ENCODE results near the gene MBD3L2B.

The MBD3L2B gene

DNA sequence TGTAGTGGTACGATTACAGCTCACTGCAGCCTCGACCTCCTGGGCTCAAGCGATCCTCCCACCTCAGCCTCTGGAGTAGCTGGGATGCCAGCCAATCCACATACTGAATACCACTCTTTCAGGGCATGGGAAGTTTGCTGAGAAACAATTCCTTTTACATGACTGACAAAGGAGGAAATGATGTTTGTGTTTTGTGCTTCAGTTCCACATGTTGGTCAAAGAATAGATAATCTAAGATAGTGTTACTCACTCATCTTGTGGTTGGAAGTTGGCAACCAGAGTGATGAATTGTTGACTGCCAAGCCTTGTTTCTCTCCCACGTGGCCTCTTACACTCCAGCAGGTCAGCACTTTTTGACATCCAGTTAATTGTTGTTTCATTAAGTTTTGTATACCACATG is 7.6 kb downstream of the MBD3L2B start:
- DNase-seq (ENCODE audit: low read depth in 2 of 3, low spot score in 2 of 3), result no peak

DNA sequence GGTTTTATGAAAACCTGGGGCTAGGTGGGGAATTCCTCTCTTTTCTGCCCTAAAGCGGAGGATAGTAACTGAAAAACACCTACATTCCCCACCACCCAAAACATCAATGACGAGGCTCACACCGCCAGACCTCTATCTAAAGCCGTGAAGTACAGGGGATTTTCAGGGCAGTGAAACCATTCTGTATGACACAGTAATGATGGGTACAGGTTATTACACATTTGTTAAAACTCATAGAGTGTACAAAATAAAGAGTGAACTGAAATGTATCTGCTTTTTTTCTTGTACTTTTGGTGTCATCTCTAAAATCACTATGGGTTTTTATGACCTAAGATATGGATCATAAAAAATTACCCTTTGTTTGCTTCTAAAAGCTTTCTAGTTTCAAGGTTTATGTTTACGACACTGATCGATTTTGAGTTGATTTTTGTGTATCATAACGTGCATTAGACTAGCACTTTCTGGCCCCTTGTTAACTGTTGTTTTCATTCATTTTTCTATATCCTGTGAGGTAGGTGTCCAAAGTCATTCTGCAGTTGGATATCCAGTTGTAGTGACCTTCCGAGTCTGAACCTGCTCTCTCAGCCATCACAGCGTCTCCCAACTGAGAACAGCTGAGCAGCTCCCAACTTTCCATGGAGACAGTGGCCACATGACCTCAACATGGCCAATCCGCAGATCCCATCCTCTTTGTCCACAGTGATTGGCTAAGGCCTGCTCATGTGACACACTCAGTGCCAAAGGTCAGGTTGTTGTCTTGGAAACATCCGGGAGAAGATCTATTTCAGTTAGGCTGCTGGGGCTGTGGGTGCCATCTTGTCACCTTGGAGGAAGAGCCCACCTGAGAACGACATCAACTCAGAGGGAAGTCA is 10.3 kb downstream of the MBD3L2B start:
- no peak for DNase-seq (ENCODE audit: low read depth in 2 of 3, low spot score in 2 of 3)

DNA sequence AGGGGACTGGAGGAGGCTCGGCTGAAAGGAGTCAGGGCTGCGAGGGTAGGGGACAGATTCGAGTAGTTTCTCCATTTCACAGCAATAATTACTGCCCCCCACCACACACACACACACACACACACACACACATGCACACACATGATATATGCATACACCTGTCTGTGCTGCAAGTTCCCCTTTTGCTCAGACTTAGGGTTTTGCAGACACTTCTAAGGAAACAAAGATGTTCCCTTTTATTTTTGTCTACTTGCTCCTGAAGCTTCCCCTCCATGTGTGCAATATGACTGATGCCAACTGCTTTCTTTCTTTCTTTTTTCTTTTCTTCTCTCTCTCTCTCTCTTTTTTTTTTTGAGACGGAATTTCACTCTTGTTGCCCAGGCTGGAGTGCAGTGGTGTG is 13.4 kb downstream of the MBD3L2B start:
- DNase-seq (ENCODE audit: low read depth in 2 of 3, low spot score in 2 of 3), result no peak

DNA sequence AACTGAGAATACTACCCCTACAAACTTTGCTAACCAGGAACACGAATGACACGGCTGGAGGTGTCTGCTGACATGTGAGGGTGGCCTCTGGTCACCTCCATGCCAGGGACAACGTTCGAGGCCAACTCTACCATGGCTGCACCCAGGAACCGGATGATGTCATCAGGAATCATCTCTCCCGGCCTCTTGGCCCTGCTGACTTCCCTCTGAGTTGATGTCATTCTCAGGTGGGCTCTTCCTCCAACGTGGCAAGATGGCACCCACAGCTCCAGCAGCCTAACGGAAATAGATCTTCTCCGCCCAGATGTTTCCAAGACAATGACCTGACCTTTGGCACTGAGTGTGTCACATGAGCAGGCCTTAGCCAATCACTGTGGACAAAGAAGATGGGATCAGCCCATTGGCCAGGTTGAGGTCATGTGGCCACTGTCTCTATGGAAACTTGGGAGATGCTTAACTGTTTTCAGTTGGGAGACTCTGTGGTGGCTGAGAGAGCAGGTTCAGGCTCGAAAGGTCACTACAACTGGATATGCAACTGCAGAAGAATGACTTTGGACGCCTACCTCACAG is 15.0 kb downstream of the MBD3L2B start:
- no peak for DNase-seq (ENCODE audit: low read depth in 2 of 3, low spot score in 2 of 3)

DNA sequence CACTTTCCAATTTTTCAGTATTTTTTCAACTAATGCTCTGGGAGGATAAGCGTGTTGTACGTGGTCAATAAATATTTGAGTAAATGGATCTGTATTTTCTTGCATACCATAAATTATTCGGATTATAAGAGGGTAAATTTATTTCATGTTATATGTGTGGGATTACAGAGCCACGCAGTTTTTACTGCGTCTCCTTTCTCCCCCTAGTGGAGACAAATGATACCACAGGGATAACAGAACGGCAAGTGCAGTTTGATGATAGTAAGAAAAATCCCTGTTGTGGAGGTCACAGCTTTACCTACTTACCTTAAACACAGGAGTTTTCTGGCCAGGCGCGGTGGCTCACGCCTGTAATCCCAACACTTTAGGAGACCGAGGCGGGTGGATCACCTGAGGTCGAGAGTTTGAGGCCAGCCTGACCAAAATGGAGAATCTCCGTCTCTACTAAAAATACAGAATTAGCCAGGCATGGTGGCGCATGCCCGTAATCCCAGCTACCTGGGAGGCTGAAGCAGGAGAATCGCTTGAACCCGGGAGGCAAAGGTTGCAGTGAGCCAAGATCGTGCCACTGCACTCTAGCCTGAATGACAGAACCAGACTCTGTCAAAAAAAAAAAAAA is 16.8 kb downstream of the MBD3L2B start:
- DNase-seq (ENCODE audit: low read depth in 2 of 3, low spot score in 2 of 3), result no peak

DNA sequence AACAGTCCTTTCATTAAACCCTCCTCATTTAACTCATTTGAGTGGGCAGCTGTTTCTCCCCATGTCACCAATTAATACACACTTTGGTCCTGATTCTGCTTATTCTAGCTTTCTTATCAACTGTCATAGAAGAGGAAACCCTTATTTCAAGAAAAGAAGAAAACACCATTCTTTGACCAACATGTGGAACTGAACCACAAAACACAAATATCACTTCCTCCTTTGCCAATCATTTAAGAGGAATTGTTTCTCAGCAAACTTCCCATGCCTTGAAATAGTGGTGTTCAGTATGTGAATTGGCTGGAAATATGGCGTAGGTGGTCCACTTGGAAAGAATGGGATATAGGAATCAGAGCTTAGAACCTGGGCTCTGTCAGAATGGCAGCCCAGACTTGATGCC is 20.4 kb downstream of the MBD3L2B start:
- no peak for DNase-seq (ENCODE audit: low read depth in 2 of 3, low spot score in 2 of 3)

DNA sequence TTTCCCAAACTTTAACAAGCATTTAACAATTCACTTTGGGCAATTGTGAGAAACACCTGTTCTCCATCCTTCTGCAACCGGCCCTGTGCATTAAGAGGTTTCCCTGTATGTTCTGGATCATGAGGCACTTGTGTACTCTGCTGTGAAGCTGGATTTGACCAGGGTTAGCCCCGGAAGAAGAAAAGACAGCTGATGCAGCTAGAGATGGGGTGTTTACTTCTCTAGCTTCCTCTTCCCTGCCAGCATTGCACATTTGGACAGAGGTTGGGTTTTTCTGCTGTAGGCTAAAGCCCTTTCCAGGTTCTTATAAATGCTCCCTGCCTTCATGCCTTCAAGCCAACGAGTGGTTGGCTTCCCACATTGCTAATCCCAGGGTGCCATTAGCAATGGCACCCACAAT is 20.9 kb downstream of the MBD3L2B start:
- DNase-seq (ENCODE audit: low read depth in 2 of 3, low spot score in 2 of 3), result no peak

DNA sequence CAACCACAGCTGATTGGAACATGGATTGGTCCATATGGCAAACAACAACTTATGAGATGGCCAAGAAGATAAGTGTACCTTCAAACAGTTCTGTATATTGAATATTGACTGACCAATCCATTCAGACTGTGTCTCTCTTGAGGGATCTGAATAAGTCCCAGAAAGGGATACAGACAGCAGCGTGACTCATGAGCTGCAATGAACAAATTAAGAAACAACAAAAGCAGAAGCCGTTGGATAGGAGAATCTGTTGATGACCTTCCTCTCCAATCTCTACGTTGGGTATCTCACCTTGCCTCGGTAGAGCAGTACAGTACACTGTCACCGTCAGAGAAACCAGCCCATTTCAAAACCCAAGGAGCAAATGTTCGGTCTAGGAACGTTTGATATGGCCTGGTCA is 21.3 kb downstream of the MBD3L2B start:
- DNase-seq (ENCODE audit: low read depth in 2 of 3, low spot score in 2 of 3), result no peak

DNA sequence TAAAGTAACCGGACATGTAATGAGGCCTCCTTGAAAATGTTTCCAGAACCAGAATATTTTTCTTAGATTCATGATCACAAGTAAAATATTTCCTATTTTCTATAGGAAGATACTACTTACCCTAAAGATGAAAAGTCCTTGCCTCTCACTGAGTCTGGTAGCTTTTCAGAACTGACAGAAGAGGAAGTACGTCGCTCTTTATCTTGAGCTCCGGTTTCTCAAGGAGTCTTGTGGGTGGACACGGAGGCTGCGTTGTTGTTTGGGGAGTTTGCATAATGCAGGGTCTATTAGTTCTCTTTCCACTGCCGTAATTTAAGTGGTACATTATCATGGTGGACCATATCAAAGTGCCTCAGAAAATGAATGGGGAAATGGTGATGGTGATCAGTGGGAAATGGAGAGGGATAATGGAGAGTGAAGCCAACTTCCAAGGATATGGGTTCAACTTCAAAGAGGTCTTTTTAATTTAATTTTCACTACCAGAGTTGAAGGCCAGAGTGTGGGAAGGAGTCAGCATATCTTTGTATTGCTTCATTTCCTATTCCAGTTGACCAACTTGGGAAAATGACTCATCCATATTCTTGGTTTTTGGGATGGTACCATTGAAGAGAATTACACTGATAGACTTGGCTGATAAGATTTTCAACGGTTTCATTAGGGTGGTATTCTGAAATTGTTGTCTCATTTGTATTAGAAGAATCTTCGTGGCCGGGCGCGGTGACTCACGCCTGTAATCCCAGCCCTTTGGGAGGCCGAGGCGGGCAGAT is 23.4 kb downstream of the MBD3L2B start:
- DNase-seq (ENCODE audit: low read depth in 2 of 3, low spot score in 2 of 3), result no peak

DNA sequence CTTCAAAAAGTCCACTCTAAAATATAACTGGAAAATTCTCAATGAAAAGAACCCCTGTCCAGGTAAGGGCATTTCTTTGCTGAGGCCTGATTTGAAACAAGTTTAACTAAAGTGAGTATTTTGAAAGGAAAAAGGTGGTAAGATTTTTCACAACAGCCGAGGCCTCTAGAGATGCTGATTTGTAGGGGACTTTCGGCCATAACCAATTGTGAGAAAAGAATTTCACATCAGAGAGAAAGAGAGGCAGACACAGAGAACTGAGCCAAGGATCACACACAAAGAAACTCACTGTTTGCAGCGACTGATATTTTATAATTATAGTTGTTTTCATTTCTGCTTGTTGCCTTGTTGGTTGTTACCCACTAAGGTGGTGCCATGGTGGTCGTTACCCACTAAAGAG is 24.4 kb downstream of the MBD3L2B start:
- no peak for DNase-seq (ENCODE audit: low read depth in 2 of 3, low spot score in 2 of 3)

DNA sequence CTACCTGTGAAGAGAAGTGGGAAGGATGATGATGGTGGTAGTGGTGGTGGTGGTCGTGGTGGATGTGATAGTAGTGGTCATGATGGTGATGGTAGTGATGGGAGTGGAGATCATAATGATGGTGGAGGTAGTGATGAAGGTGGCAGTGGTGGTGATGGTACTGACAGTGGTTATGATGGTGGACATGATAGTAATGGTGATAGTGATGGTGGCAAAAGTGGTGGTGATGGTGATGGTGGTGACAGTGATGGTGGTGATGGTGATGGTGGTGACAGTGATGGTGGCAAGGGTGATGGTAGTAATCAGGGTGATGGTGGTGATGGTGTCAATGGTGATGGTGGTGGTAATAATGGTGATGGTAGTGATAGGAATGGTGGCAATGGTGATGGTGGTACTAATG is 26.2 kb downstream of the MBD3L2B start:
- DNase-seq (ENCODE audit: low read depth in 2 of 3, low spot score in 2 of 3), result no peak

DNA sequence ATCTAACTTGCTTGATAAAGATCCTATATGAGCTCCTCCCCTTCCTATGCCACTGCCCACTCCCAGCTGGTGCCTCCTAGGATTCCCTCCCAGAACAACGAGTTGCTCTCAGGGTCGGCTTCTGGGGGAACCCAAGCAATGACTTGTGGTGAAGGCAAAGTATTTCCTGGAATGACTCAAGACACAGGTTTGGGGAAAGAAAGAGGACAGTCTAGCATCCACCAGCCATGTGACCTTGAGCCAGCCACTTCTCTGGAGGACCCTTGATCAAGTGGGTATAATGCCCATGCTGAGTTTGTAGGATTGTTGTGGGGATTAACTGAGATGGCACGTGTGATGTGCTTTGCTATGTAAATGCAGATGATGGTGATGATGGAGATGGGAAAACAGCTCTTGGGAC is 33.0 kb downstream of the MBD3L2B start:
- no peak for DNase-seq (ENCODE audit: low read depth in 2 of 3, low spot score in 2 of 3)

DNA sequence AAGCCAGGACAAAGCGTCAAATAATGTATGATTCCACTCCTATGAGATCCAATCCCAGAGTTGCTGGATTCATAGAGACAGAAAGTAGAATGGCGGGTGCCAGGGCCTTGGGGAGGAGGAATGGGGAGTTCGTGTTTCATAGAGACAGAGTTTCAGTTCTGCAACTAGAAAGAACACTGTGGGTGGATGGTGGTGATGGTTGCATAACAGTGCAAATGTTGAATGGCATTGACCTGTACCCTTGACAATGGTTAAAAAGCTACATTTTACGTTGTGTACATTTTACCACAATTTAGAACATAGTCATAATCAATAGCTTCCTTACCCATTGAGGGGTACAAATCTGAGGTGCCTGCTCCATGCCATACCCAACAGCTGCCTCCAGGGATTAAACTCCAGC is 33.4 kb downstream of the MBD3L2B start:
- no peak for DNase-seq (ENCODE audit: low read depth in 2 of 3, low spot score in 2 of 3)

DNA sequence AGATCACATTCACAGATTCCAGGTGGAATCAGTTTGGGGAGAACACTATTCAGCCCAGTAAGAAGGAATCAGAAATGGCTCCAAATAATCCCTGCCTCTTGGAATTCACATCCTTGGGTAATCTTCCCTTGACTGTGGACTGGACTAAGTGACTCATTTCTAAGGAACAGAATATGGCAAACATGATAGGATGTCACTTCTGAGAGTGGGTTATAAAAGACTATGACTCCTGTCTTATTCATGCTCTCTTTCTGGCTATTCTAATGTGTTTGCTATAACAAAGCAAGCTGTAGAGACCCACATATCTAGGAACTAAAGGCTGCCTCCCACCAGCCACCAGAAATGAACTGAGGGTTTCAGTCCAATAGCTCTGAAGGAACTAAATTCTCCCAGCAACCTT is 37.8 kb downstream of the MBD3L2B start:
- DNase-seq (ENCODE audit: low read depth in 2 of 3, low spot score in 2 of 3), result no peak

DNA sequence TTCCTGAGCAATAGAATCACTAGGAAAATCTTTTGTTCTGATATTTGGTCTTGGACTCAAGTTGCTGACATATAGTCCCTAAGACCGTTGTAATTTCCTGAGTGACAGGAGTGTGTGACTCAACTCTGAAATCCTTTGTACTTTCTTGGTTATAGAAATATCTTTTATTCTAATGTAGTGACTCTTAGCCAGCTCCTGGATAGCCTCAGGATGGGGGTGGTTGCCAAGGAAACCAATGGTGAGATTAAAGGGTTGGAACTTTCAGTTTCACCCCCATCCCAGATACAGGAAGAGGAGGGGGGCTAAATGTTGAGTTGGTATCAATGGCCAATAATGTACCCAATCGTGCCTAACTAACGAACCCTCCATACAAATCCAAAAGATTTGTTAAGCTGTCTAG is 41.8 kb downstream of the MBD3L2B start:
- no peak for DNase-seq (ENCODE audit: low read depth in 2 of 3, low spot score in 2 of 3)

DNA sequence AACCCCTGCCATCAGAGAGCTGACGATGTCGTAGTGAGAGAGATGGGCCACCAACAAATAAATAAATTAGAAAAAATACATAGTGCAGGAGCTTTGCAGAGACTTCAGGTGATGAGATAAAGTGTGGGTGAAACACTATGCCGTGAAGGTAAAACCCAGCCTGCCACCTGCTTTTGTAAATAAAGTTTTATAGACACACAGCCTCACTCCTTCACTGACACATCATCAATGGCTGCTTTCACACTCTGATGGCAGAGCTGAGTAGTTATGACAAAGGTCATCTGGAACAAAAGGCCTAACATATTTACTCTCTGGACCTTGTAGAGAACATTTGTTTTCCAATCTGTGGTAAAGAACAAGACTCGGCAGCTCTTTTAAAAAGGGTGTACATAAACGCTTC is 45.0 kb downstream of the MBD3L2B start:
- no peak for DNase-seq (ENCODE audit: low read depth in 2 of 3, low spot score in 2 of 3)

DNA sequence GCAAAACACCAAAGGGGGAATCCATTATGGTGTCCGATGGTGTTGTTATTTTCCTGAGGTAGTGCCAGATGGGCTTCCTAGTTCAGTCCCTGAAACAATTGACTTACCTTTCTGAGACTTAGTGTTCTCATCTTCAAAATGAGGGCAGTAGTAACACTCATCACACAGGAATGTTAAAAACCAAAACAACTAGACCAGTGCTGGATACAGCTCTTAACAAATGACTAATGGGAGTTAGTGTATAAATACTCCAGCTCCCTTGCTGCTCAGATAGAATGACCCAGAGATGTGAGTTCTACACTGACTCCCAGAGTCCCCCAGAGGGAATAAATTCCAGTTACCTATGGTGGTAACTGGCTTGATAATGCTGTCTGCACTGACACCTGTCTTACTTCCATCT is 49.9 kb downstream of the MBD3L2B start:
- DNase-seq (ENCODE audit: low read depth in 2 of 3, low spot score in 2 of 3), result no peak

DNA sequence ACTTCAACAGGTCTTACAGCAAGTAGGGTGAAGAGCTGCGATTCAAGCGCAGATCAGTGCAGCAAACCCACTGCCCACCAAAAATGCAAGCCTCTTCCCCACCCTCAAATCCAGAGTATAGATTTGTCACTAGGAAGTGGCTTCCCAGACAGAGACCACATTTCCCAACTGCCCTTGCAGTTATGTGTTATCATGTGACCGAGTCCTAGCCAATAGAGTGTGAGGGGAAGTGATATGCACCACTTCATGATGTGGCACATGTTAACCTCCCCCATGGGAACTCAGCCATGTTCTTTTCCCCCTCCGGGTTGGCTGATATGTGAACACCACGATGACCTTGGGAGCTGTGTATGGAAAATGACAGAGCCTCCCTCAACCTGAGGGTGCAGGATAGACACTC is 50.8 kb downstream of the MBD3L2B start:
- no peak for DNase-seq (ENCODE audit: low read depth in 2 of 3, low spot score in 2 of 3)

DNA sequence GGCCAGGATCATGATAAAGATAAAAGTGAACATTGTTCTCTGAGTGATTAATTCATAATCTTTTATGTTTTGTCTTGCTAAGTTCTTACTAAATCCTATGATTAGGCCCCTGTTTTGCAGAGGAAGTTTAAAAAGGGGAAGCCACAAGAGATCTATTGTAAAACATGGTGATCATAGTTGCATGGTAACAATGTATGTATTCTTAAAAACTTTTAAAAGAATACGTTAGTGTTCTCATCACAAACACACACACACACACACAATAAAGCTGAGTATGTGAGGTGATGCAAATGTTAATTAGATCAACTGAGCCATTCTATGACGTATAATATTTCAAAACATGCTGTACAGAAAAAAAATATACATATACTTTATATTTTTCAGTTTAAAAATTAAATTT is 51.2 kb downstream of the MBD3L2B start:
- DNase-seq (ENCODE audit: low read depth in 2 of 3, low spot score in 2 of 3), result no peak

DNA sequence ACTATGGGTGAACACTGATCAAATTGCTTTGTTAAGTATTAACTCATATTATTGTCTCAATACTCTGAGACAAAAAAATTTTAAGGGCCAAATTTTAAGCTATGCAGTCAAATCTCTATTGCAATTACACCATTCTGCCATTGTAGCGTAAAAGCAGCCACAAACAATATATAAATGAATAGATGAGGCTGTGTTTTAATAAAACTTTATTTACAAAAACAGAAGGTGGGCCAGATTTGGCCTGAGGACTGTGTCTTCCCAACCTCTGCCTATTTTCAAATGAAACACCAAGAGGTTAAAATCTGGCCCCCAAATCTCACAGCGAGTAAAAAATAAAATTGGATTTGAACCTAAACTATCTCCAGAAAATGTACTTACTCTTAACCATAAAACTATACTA is 51.7 kb downstream of the MBD3L2B start:
- no peak for DNase-seq (ENCODE audit: low read depth in 2 of 3, low spot score in 2 of 3)
